HCT116 (cell line): ENCODE measurements around the gene TMEM154. TPM values are rescaled to one million over a fixed set of nuclear protein-coding genes. Genes with fewer than 3 reads are reported as not detected.

Experiments used
- ATAC-seq: fragments of 200-7000 bp; cut with Tn5 transposase; 2 replicates; pipeline ENCODE4 v1.9.1; 2020; ENCODE audit warnings: mild to moderate bottlenecking, moderate library complexity
- BruUV-seq: library from RNA; stranded (reverse); fragments of 400-500 nt; replicated peaks from 2 replicates; lab custom pipeline; 2021; lab: Mats Ljungman, UMichigan
- CTCF ChIA-PET: fragments of 300-600 bp; sonication (Branson Sonifier 250); formaldehyde crosslinking; loops from one replicate; lab custom pipeline; 2021; ENCODE audit warnings: antibody characterized with exemption; lab: Charles Lee
- POLR2A ChIA-PET: fragments of 300-600, 350-600 bp; sonication (Branson Sonifier 250); formaldehyde crosslinking; loops from one replicate; lab custom pipeline; 2021; ENCODE audit warnings: antibody characterized with exemption; lab: Charles Lee
- RAD21 ChIA-PET, 2 experiments: fragments of 300-600 bp; sonication (Branson Sonifier 250); formaldehyde crosslinking; loops; one replicate each; lab custom pipeline; 2023; ENCODE audit warnings: low total read pairs in 2 of 2; ENCODE audit not compliant: uncharacterized antibody in 2 of 2, unreplicated experiment in 2 of 2, low non-redundant PET in 1 of 2; lab: Charles Lee
- DNase-seq: peaks from one replicate; pipeline ENCODE4 v3.0.0-alpha.2; 2010; ENCODE audit warnings: low read depth, low spot score
- H2AFZ ChIP-seq: fragments of 200-600 bp; shearing (Covaris generic), sonication (generic); 2 replicates; pipeline ENCODE4 v1.6.1; 2017; ENCODE audit warnings: low read depth, mixed run types, mixed read lengths, antibody characterized with exemption, low read length; ENCODE audit not compliant: poor library complexity, severe bottlenecking
- H3K27ac ChIP-seq: 2 replicates; pipeline ENCODE4 v1.5.1; 2012; ENCODE audit warnings: low read depth, low read length
- H3K27me3 ChIP-seq: fragments of 200-600 bp; sonication (generic); 2 replicates; pipeline ENCODE4 v1.6.1; 2016; ENCODE audit warnings: mixed run types, low read length, mixed read lengths; ENCODE audit not compliant: insufficient read depth
- H3K36me3 ChIP-seq, 2 experiments: fragments of 200-500 bp in 1 of 2; fragments of 200-600 bp in 1 of 2; sonication (Bioruptor generic) in 1 of 2; sonication (generic) in 1 of 2; 2 replicates each; pipeline versions ENCODE4 v1.5.1 to v1.6.1; 2014 to 2016; ENCODE audit warnings: low read length in 2 of 2, inconsistent platforms in 1 of 2, mixed read lengths in 1 of 2, mixed run types in 1 of 2; ENCODE audit not compliant: insufficient read depth in 2 of 2, control insufficient read depth in 1 of 2
- H3K4me1 ChIP-seq, 2 experiments: fragments of 200-600 bp in 1 of 2; sonication (generic) in 1 of 2; 2 replicates each; pipeline versions ENCODE4 v1.5.1 to v1.6.1; 2012 to 2017; ENCODE audit warnings: low read length in 2 of 2, inconsistent platforms in 1 of 2, mild to moderate bottlenecking in 1 of 2, mixed read lengths in 1 of 2, mixed run types in 1 of 2, moderate library complexity in 1 of 2; ENCODE audit not compliant: insufficient read depth in 2 of 2, control insufficient read depth in 1 of 2
- H3K4me2 ChIP-seq: fragments of 200-600 bp; sonication (generic); 2 replicates; pipeline ENCODE4 v1.6.1; 2017; ENCODE audit warnings: mixed run types, low read length, mixed read lengths
- H3K4me3 ChIP-seq, 2 experiments: fragments of 200-600 bp in 1 of 2; sonication (generic) in 1 of 2; replicated peaks in 1 of 2; 2 replicates each; pipeline ENCODE4 v1.5.1; 2011 to 2016; ENCODE audit warnings: low read length in 2 of 2, control low read depth in 1 of 2, low read depth in 1 of 2, mild to moderate bottlenecking in 1 of 2, mixed read lengths in 1 of 2, mixed run types in 1 of 2
- H3K79me2 ChIP-seq: fragments of 200-600 bp; sonication (generic); 2 replicates; pipeline ENCODE4 v1.6.1; 2017; ENCODE audit warnings: mild to moderate bottlenecking, mixed run types, low read length, moderate library complexity, mixed read lengths; ENCODE audit not compliant: insufficient read depth
- H3K9ac ChIP-seq: fragments of 200-600 bp; sonication (generic); 2 replicates; pipeline ENCODE4 v1.6.1; 2016; ENCODE audit warnings: low read length, mixed read lengths
- H3K9me2 ChIP-seq: fragments of 200-600 bp; sonication (generic), shearing (Covaris generic); 2 replicates; pipeline ENCODE4 v1.6.1; 2017; ENCODE audit warnings: mixed run types, mild to moderate bottlenecking, moderate library complexity; ENCODE audit not compliant: insufficient read depth
- H3K9me3 ChIP-seq, 2 experiments: fragments of 200-500 bp in 1 of 2; fragments of 200-600 bp in 1 of 2; sonication (Bioruptor generic) in 1 of 2; sonication (generic) in 1 of 2; 2 replicates each; pipeline ENCODE4 v1.6.1; 2014 to 2017; ENCODE audit warnings: low read length in 2 of 2, mixed read lengths in 2 of 2, inconsistent platforms in 1 of 2, low read depth in 1 of 2, mild to moderate bottlenecking in 1 of 2, mixed run types in 1 of 2, moderate library complexity in 1 of 2; ENCODE audit not compliant: control insufficient read depth in 1 of 2, insufficient read depth in 1 of 2
- H4K20me1 ChIP-seq: fragments of 200-600 bp; sonication (generic), shearing (Covaris generic); 2 replicates; pipeline ENCODE4 v1.6.1; 2017; ENCODE audit warnings: mixed run types, mild to moderate bottlenecking, moderate library complexity; ENCODE audit not compliant: insufficient read depth
- ATF3 ChIP-seq: IDR thresholded peaks from 2 replicates; pipeline ENCODE4 v1.6.1; 2012
- EGR1 ChIP-seq: IDR thresholded peaks from 2 replicates; pipeline ENCODE4 v1.6.1; 2012; ENCODE audit warnings: low read depth
- EZH2 ChIP-seq: fragments of 200-600 bp; sonication (generic); IDR thresholded peaks from 2 replicates; pipeline ENCODE4 v1.6.1; 2017; ENCODE audit warnings: antibody characterized with exemption, mixed run types
- JUND ChIP-seq: IDR thresholded peaks from 2 replicates; pipeline ENCODE4 v1.6.1; 2012
- POLR2A ChIP-seq: IDR thresholded peaks from 2 replicates; pipeline ENCODE4 v1.7.0; 2011; ENCODE audit warnings: borderline replicate concordance; ENCODE audit not compliant: insufficient read depth, insufficient read length; ENCODE audit errors: extremely low read depth
- POLR2AphosphoS5 ChIP-seq: IDR thresholded peaks from 2 replicates; pipeline ENCODE4 v1.6.1; 2011; ENCODE audit warnings: mild to moderate bottlenecking, low read depth, low read length, moderate library complexity
- RAD21 ChIP-seq: IDR thresholded peaks from 2 replicates; pipeline ENCODE4 v1.6.1; 2012; ENCODE audit warnings: low read depth, mild to moderate bottlenecking
- TCF7L2 ChIP-seq: IDR thresholded peaks from 2 replicates; pipeline ENCODE4 v1.7.0; 2011; ENCODE audit warnings: borderline replicate concordance, inconsistent platforms; ENCODE audit not compliant: insufficient read depth, insufficient read length; ENCODE audit errors: extremely low read depth
- ZBTB33 ChIP-seq: IDR thresholded peaks from 2 replicates; pipeline ENCODE4 v1.6.1; 2011; ENCODE audit warnings: mild to moderate bottlenecking, low read length, moderate library complexity; ENCODE audit not compliant: insufficient replicate concordance; ENCODE audit errors: extremely low read depth
- ZFX ChIP-seq: fragments of 450-650 bp; IDR thresholded peaks from 2 replicates; pipeline ENCODE4 v1.6.1; 2017
- intact Hi-C: fragments of 100-400 bp; cut with micrococcal nuclease; formaldehyde crosslinking; loops from 2 replicates; pipeline ENCODE4 v1.10.0; 2022
- total RNA-seq: library from RNA; stranded (reverse); gene quantifications from one replicate; pipeline ENCODE4 v1.2.1, GENCODE V29; 2021; ENCODE audit not compliant: unreplicated experiment
- TF ChIP-seq, protein P1 (sequence below): IDR thresholded peaks from 2 replicates; pipeline ENCODE4 v1.6.1; 2012; ENCODE audit warnings: low read depth

The TMEM154 gene
- total RNA-seq, 1 experiment from 2014 or later: 2.4 TPM

- Histone ChIP-seq H3K4me3 (no peak overlapping the region), H3K4me1 (no peaks in the 10 kb centered on the region), H3K27me3 (no peaks in the 10 kb centered on the region), H3K9me2 (no peaks in the 10 kb centered on the region), H3K9ac (no peak overlapping the region), H3K27ac (no peak overlapping the region), H3K4me2 (no peak overlapping the region)
- DNase-seq: no peak
- ChIA-PET POLR2A (no interaction called here), CTCF (no interaction called here)
- intact Hi-C loops: no loop called here
- BruUV-seq: no TSS peak
- no peak for TF ChIP-seq ZFX
- no peak for TF ChIP-seq TCF7L2
- no peak for TF ChIP-seq RAD21
- no peak for TF ChIP-seq ZBTB33
- TF ChIP-seq EGR1: no peak
- no peak for TF ChIP-seq ATF3
- TF ChIP-seq, all 23 proteins: peak for 0
- RAD21 ChIA-PET: no interaction called here
- ATAC-seq: no peak
- H4K20me1 ChIP-seq: no peaks in the 10 kb centered on the region
- no peaks in the 10 kb centered on the region for H3K9me3 ChIP-seq
- no peaks in the 10 kb centered on the region for H3K79me2 ChIP-seq
- H3K36me3 ChIP-seq: no peaks in the 10 kb centered on the region
- H2AFZ ChIP-seq: no peak overlapping the region
Observed at GRCh38 chr4:152652102-152652501, 27.7 kb downstream of the TMEM154 start.

DNA sequence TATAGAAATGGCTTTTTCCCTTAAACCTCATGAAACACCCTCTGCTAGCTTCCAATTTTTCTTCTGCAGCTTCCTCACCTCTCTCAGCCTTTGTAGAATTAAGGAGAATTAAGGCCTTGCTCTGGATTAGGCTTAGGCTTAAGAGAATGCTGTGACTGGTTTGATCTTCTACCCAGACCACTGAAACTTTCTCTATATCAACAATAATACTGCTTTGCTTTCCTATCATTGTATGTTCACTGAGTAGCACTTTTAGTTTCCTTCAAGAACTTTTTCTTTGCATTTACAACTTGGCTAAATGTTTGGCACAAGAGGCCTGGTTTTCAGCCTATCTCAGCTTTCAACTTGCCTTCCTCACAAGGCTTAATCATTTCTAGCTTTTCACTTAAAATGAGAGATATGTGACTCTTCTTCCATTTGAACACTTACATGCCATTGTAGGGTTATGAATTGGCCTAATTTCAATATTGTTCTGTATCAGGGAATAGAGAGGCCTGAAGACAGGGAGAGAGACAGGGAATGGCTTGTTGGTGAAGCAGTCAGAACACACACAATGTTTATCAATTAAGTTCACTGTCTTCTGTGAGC is 28.2 kb downstream of the TMEM154 start:
- Histone ChIP-seq H3K79me2 (no peaks in the 10 kb centered on the region), H3K27ac (no peak overlapping the region), H3K9me2 (no peaks in the 10 kb centered on the region), H3K4me3 (no peak overlapping the region), H3K9ac (no peak overlapping the region), H3K27me3 (no peaks in the 10 kb centered on the region), H3K36me3 (no peaks in the 10 kb centered on the region), H3K4me1 (no peaks in the 10 kb centered on the region), H3K9me3 (no peaks in the 10 kb centered on the region), H3K4me2 (no peak overlapping the region), H2AFZ (no peak overlapping the region), H4K20me1 (no peaks in the 10 kb centered on the region)
- RAD21 ChIA-PET: no interaction called here
- POLR2A ChIA-PET: no interaction called here
- intact Hi-C loops: no loop called here
- BruUV-seq: no TSS peak
- CTCF ChIA-PET: no interaction called here
- ATAC-seq: no peak
- DNase-seq: no peak
- TF ChIP-seq ATF3 (no peak), EZH2 (no peak), ZBTB33 (no peak), JUND (no peak), POLR2A (no peak), POLR2AphosphoS5 (no peak), EGR1 (no peak)
- TF ChIP-seq, protein P1, sequence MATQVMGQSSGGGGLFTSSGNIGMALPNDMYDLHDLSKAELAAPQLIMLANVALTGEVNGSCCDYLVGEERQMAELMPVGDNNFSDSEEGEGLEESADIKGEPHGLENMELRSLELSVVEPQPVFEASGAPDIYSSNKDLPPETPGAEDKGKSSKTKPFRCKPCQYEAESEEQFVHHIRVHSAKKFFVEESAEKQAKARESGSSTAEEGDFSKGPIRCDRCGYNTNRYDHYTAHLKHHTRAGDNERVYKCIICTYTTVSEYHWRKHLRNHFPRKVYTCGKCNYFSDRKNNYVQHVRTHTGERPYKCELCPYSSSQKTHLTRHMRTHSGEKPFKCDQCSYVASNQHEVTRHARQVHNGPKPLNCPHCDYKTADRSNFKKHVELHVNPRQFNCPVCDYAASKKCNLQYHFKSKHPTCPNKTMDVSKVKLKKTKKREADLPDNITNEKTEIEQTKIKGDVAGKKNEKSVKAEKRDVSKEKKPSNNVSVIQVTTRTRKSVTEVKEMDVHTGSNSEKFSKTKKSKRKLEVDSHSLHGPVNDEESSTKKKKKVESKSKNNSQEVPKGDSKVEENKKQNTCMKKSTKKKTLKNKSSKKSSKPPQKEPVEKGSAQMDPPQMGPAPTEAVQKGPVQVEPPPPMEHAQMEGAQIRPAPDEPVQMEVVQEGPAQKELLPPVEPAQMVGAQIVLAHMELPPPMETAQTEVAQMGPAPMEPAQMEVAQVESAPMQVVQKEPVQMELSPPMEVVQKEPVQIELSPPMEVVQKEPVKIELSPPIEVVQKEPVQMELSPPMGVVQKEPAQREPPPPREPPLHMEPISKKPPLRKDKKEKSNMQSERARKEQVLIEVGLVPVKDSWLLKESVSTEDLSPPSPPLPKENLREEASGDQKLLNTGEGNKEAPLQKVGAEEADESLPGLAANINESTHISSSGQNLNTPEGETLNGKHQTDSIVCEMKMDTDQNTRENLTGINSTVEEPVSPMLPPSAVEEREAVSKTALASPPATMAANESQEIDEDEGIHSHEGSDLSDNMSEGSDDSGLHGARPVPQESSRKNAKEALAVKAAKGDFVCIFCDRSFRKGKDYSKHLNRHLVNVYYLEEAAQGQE: no peak
